HEK293 (cell line): ENCODE data around the gene ANKRD60.

Experiments used
- CTCF ChIP-seq: fragments of 450-650 bp; formaldehyde crosslinking; IDR thresholded peaks from 2 replicates; pipeline ENCODE4 v1.5.1; 2016; ENCODE audit warnings: missing biosample characterization, missing genetic modification characterization
- ZEB2 ChIP-seq: fragments of 450-650 bp; formaldehyde crosslinking; IDR thresholded peaks from 2 replicates; pipeline ENCODE4 v1.5.1; 2016; ENCODE audit warnings: missing biosample characterization, missing genetic modification characterization
- ZNF311 ChIP-seq: fragments of 450-650 bp; formaldehyde crosslinking; IDR thresholded peaks from 2 replicates; pipeline ENCODE4 v1.5.1; 2017; ENCODE audit warnings: missing biosample characterization, missing genetic modification characterization, borderline replicate concordance
- ZNF449 ChIP-seq: fragments of 450-650 bp; formaldehyde crosslinking; IDR thresholded peaks from 2 replicates; pipeline ENCODE4 v1.5.1; 2017; ENCODE audit warnings: missing biosample characterization, mild to moderate bottlenecking, missing genetic modification characterization, moderate library complexity
- ZNF514 ChIP-seq: fragments of 450-650 bp; formaldehyde crosslinking; IDR thresholded peaks from 2 replicates; pipeline ENCODE4 v1.5.1; 2016; ENCODE audit warnings: missing biosample characterization, missing genetic modification characterization
- ZNF626 ChIP-seq: fragments of 450-650 bp; sonication (Bioruptor Pico); formaldehyde crosslinking; IDR thresholded peaks from 2 replicates; pipeline ENCODE4 v1.5.1; 2018; ENCODE audit warnings: missing biosample characterization, missing genetic modification characterization, inconsistent platforms
- TF ChIP-seq, protein P1 (sequence below): fragments of 450-650 bp; IDR thresholded peaks from 2 replicates; pipeline ENCODE4 v1.5.1; 2018; ENCODE audit warnings: missing biosample characterization, mild to moderate bottlenecking, missing genetic modification characterization
- TF ChIP-seq, protein P2 (sequence below): fragments of 450-650 bp; formaldehyde crosslinking; IDR thresholded peaks from 2 replicates; pipeline ENCODE4 v1.5.1; 2016; ENCODE audit warnings: missing biosample characterization, missing genetic modification characterization, low read depth

- no peak for TF ChIP-seq ZEB2 (tag by site-specific recombination)
- TF ChIP-seq CTCF (tag by site-specific recombination): no peak
- TF ChIP-seq, protein P1, sequence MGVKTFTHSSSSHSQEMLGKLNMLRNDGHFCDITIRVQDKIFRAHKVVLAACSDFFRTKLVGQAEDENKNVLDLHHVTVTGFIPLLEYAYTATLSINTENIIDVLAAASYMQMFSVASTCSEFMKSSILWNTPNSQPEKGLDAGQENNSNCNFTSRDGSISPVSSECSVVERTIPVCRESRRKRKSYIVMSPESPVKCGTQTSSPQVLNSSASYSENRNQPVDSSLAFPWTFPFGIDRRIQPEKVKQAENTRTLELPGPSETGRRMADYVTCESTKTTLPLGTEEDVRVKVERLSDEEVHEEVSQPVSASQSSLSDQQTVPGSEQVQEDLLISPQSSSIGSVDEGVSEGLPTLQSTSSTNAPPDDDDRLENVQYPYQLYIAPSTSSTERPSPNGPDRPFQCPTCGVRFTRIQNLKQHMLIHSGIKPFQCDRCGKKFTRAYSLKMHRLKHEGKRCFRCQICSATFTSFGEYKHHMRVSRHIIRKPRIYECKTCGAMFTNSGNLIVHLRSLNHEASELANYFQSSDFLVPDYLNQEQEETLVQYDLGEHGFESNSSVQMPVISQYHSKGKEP: no peak
- TF ChIP-seq, protein P2, sequence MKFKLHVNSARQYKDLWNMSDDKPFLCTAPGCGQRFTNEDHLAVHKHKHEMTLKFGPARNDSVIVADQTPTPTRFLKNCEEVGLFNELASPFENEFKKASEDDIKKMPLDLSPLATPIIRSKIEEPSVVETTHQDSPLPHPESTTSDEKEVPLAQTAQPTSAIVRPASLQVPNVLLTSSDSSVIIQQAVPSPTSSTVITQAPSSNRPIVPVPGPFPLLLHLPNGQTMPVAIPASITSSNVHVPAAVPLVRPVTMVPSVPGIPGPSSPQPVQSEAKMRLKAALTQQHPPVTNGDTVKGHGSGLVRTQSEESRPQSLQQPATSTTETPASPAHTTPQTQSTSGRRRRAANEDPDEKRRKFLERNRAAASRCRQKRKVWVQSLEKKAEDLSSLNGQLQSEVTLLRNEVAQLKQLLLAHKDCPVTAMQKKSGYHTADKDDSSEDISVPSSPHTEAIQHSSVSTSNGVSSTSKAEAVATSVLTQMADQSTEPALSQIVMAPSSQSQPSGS (tag by site-specific recombination): no peak
- TF ChIP-seq ZNF514 (tag by site-specific recombination): no peak
- no peak for TF ChIP-seq ZNF311 (tag by site-specific recombination)
- TF ChIP-seq ZNF449 (tag by site-specific recombination): no peak
- TF ChIP-seq ZNF626 (tag by site-specific recombination): no peak
Observed at GRCh38 chr20:58212636-58213035, 15.8 kb downstream of the ANKRD60 start.
